Left kidney (tissue), 2 donors: Measurements from ENCODE around the gene EPHB1. TPM values are rescaled to one million over a fixed set of nuclear protein-coding genes. Genes with fewer than 3 reads are reported as not detected.
"Not testable (repeated sequence)": the region's sequence is repeated elsewhere in the genome, so short reads cannot be mapped to it uniquely, and the experiment has no call there.

ENCODE experiments used
- DNase-seq: peaks from one replicate; pipeline ENCODE4 v3.0.0-alpha.2; 2013
- polyA plus RNA-seq: library from polyadenylated mRNA; unstranded; fragments of 120-200 nt; gene quantifications from one replicate; pipeline ENCODE4 v1.2.1, GENCODE V29; 2013; ENCODE audit not compliant: insufficient read length

The EPHB1 gene
- polyA plus RNA-seq, 1 donor, result 5.9 TPM

- DNase-seq, result no peak
Observed at GRCh38 chr3:134776518-134776917, 18.5 kb upstream of the EPHB1 start.

DNA sequence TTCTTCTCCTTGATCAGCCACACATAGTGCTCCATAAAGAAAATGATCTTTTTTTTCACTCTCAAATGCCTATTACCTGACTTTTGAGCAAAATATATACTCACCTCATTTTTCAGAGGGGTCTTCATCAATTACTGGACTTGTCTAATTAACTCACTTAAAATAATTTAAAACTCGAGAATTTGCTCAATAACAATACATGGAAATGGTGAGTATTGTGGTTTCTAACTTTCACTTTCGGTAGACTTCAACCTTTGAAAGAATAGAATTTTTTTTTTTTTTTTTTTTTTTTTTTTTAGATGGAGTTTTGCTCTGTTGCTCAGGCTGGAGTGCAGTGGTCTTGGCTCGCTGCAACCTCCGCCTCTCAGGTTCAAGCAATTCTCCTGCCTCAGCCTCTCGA, 17.7 kb upstream of the EPHB1 start:
- DNase-seq, result no peak

DNA sequence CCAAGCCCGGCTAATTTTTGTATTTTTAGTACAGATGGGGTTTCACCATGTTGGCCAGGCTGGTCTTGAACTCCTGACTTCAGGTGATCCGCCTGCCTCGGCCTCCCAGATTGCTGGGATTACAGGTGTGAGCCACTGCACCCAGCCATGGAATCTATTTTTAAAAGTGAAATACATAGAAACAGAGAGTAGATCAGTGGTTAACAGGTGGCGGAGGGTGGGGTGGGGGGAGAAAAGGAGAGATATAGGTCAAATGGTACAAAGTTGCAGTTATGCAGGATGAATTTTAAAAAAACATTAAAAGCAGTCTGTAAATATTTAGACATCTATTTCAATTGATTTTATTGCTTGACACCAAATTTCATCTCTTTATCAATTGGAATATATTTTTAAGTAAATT, 6.8 kb upstream of the EPHB1 start:
- DNase-seq, result not testable (repeated sequence)

GRCh38 chr3:134790065-134790464, 5.0 kb upstream of the EPHB1 start:
- no peak for DNase-seq

DNA sequence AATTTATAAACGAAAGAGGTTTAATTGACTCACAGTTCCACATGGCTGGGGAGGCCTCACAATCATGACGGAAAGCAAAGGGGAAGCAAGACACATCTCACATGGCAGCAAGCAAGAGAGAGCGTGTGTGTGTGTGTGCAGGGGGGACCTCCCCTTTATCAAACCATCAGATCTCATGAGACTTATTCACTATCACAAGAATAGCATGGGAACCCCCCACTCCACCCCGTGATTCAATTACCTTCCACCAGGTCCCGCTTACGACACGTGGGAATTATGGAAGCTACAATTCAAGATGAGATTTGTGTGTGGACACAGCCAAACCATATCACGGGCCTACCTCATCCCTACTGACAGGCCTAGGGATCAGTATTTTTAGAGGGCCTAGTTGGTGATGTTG, 3.1 kb upstream of the EPHB1 start:
- no peak for DNase-seq

- DNase-seq, result no peak
Observed at GRCh38 chr3:134792700-134793099, 2.4 kb upstream of the EPHB1 start.

GRCh38 chr3:134793562-134793961, 1.5 kb upstream of the EPHB1 start:
- no peak for DNase-seq

DNA sequence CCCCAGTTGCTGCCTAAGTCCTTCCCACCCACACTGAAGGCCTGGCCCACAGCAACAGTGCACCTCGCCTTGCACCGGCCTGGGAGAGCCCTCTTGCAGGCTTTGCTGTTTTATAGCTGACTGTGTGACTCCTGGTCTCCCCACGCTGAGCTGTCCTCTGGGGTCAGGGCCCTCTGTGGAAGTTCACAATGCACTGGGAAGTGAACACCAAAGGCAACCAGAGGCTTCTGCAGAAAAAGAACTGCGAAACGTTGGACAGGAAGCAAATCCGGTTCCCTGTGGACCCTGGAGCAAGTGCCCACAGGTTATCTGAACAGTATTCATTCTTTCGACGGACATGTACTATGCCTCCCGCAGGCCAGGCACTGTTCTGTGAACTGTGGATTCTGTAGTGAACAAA, 737 bp upstream of the EPHB1 start:
- DNase-seq, result no peak

GRCh38 chr3:134795746-134796280, 753 bp downstream of the EPHB1 start:
- DNase-seq, result no peak

- DNase-seq, result no peak
Observed at GRCh38 chr3:134796281-134797056, 1.4 kb downstream of the EPHB1 start.

- DNase-seq, result no peak
Observed at GRCh38 chr3:134797057-134797740, 2.1 kb downstream of the EPHB1 start.

DNA sequence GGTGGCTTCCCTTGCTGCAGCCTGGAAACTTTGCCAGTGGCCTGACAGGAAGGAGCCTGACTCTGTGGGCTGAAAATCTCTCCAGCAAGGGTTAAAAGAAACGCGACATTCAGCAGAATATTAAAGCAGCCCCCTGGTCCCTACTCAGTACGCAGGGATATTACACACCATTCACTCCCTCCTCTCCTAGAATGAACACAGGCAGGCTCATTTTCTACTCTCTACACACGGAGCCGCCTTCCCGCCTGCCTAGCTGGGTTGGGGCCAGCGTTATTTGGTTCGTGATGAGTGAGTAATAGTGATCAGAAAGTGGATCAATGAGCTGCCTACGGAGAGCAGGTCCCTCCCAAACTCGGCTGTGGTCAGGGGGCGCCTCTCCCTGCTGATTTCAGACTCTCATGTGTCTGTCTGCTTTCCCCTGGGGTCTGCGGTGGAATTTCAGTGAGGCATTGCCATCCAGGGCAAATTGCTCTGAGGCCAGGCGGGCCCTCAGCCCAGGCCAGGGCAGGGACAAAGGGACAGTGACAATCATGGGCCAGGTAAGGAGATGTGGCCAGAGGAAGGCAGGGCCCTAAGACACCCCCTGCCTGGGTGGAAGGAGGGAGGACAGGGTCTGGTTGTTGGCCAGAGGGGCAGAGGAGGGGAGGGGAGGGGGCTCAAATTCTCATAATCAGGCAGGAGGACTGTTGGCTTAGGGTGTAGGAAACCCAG, 2.8 kb downstream of the EPHB1 start:
- DNase-seq, result no peak

DNA sequence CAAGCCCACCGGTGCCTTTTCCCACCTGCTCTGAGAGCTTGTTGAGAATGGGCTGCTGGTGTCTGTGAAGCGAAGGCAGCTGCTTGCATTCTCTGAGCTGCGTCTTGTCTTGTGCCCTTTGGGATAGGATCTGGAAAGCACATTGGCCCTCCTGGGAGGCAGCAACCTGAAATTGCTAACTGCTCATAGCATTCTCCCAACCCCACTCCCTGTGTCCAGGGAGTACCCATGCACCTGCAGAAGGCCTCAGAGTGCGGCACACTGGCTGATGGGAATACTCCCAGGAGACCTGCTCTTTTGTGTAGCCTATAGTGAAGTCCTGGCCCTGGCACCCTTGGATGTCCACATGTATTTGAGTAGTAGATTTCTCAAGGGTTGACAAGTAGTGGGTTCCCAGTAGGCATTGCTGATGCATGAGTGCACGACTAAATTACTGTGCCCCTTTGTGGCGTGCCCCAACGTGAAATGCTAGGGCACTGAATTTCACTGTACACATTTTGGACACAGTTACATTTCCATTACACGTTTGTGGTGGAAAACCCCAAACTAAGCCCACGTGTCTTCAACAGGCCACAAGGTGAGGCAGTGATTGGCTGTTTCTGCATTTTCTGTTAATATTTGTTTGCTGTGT, 3.7 kb downstream of the EPHB1 start:
- no peak for DNase-seq

GRCh38 chr3:134799393-134799792, 4.3 kb downstream of the EPHB1 start:
- no peak for DNase-seq

DNA sequence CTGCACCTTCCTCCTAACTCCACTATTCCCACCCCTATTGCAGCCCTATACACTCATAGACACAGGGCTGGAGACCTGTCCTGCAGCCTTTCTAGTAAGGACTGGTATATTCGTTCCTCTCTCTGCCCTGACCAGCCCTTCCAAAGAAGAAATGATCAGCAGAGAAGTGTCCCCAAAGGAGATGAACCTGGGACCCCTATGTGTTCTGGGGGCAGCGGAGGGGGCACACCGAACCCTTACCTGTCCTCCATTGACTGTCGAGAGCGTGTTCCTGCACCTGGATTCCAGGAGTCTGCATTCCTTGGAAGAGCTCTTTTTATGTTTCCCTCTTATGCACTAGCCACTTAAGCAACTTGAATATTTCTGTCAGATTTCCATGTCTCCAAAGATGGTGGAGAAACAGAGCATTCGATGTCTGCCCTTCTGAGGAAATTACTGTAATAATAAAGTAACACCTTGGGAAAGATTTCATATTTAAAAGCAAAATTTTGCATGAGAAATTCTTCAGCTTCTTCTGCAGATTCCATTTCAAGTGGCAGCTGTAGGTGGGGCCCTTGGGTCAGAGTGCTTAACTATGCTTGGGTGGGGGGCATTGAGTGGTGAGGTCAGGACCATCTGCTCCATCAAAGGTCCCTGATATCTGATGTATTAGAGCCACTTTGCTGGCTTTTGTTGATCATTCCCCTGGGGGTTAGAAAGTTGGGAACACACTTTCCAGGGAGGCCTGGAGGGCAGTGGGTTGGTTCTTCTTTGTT, 6.3 kb downstream of the EPHB1 start:
- no peak for DNase-seq

DNA sequence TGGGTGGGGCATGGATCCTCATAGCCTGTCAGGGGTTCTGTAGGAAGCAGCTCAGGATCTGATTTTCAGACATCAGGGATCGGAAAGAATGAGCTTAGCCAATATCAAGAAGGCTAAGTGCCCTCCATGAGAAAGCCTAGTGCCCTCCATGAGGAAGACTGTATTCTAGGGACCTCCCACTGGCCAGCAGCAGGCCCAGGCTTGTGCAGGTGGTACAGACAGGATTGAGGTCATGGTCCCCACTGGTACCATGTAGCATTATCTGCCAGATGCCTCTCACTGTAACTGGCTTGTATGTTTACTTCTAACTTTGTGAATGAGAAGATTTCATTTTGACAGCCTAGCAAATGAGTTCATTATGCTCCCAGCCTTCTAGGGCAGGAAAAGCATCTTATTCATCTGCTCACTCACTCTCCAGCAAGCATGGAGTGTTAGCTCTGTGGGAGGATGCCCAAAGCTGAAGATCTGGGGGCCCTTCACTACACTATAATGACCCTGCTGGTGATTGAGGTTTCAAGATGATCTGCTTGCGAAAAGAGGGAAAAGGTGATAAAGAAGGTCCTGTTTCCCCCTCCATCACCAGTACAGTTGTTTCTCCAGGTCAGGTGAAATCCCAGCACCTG, 7.5 kb downstream of the EPHB1 start:
- no peak for DNase-seq

- DNase-seq, result no peak
Observed at GRCh38 chr3:134803051-134803505, 8.0 kb downstream of the EPHB1 start.

DNA sequence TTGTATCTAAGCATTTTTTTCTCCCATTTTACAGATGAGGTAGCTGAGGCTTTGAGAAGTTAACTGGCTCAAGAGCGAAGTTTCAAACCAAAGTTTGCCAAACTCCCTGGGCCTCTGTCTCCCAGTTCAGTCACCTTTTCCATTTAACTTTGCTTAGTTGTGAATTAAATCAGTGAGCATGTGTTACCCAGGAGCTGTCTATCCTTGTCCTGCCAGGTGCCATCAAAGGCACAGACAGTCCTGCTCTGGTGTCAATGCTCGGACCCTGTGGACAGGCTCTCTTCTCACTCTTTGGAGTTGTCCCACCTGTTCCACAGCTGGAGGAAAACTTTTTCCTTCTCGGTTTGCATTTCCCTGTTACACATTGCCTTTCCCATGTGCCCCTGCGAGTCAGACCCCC, 8.6 kb downstream of the EPHB1 start:
- DNase-seq, result no peak

- DNase-seq, result no peak
Observed at GRCh38 chr3:134804508-134805480, 9.7 kb downstream of the EPHB1 start.

- no peak for DNase-seq
Observed at GRCh38 chr3:134807189-134807588, 12.1 kb downstream of the EPHB1 start.
